Keratinocyte (primary cell): Measurements from ENCODE around the gene SS18L1. TPM values are rescaled to one million over a fixed set of nuclear protein-coding genes. Genes with fewer than 3 reads are reported as not detected.

Experiments
- DNase-seq: peaks from one replicate; pipeline ENCODE4 v3.0.0-alpha.2; 2011; ENCODE audit warnings: low read depth, missing footprints, low spot score
- FAIRE-seq: peaks from 2 replicates; lab custom pipeline; 2011; peaks lifted over from hg19 to GRCh38; lab: Jason Lieb, UNC
- H2AFZ ChIP-seq: 2 replicates; pipeline ENCODE4 v1.6.0; 2012; ENCODE audit warnings: low read length, control low read depth, inconsistent platforms; ENCODE audit not compliant: control insufficient read depth
- H3K27ac ChIP-seq: 2 replicates; pipeline ENCODE4 v1.5.1; 2011; ENCODE audit warnings: low read length; ENCODE audit not compliant: control insufficient read depth, insufficient read depth
- H3K27me3 ChIP-seq: 3 replicates; pipeline ENCODE4 v1.6.0; 2011; ENCODE audit warnings: low read length; ENCODE audit not compliant: control insufficient read depth, insufficient read depth; ENCODE audit errors: extremely low read depth
- H3K36me3 ChIP-seq, 2 experiments: 2 replicates in 1 of 2; 3 replicates in 1 of 2; pipeline ENCODE4 v1.5.1; 2011; ENCODE audit warnings: low read length in 2 of 2, mild to moderate bottlenecking in 1 of 2; ENCODE audit not compliant: control insufficient read depth in 2 of 2, insufficient read depth in 2 of 2; ENCODE audit errors: extremely low read depth in 1 of 2
- H3K4me1 ChIP-seq: 3 replicates; pipeline ENCODE4 v1.5.1; 2011; ENCODE audit warnings: low read length; ENCODE audit not compliant: control insufficient read depth, insufficient read depth; ENCODE audit errors: extremely low read depth
- H3K4me2 ChIP-seq: 3 replicates; pipeline ENCODE4 v1.6.0; 2011; ENCODE audit warnings: low read depth, low read length; ENCODE audit not compliant: control insufficient read depth, insufficient read depth; ENCODE audit errors: extremely low read depth
- H3K4me3 ChIP-seq, 3 experiments: fragments of 200-600 bp in 1 of 3; sonication (generic) in 1 of 3; 2 replicates in 2 of 3; 3 replicates in 1 of 3; pipeline ENCODE4 v1.5.1; 2011 to 2016; ENCODE audit warnings: low read length in 3 of 3, mild to moderate bottlenecking in 3 of 3, control low read depth in 2 of 3, inconsistent platforms in 1 of 3, low read depth in 1 of 3, mixed read lengths in 1 of 3, mixed run types in 1 of 3, moderate library complexity in 1 of 3; ENCODE audit not compliant: control insufficient read depth in 2 of 3, insufficient read depth in 2 of 3; ENCODE audit errors: extremely low read depth in 1 of 3
- H3K79me2 ChIP-seq: 2 replicates; pipeline ENCODE4 v1.6.0; 2012; ENCODE audit warnings: low read length; ENCODE audit not compliant: control insufficient read depth, insufficient read depth
- H3K9ac ChIP-seq: 3 replicates; pipeline ENCODE4 v1.6.0; 2011; ENCODE audit warnings: low read length; ENCODE audit not compliant: control insufficient read depth, insufficient read depth; ENCODE audit errors: extremely low read depth
- H3K9me1 ChIP-seq: 3 replicates; pipeline ENCODE4 v1.6.0; 2011; ENCODE audit warnings: low read length; ENCODE audit not compliant: control insufficient read depth, insufficient read depth; ENCODE audit errors: extremely low read depth
- H3K9me3 ChIP-seq: 2 replicates; pipeline ENCODE4 v1.5.1; 2012; ENCODE audit warnings: low read depth, low read length; ENCODE audit not compliant: control insufficient read depth
- H4K20me1 ChIP-seq: 3 replicates; pipeline ENCODE4 v1.6.0; 2011; ENCODE audit warnings: low read length; ENCODE audit not compliant: control insufficient read depth, insufficient read depth; ENCODE audit errors: extremely low read depth
- CTCF ChIP-seq, 3 experiments: IDR thresholded peaks in 1 of 3; conservative IDR thresholded peaks in 1 of 3; optimal IDR thresholded peaks in 1 of 3; 2 replicates in 2 of 3; 3 replicates in 1 of 3; pipeline versions ENCODE3 to v1.5.1; 2011; ENCODE audit warnings: low read length in 3 of 3, mild to moderate bottlenecking in 3 of 3, moderate library complexity in 2 of 3, control low read depth in 1 of 3, inconsistent platforms in 1 of 3; ENCODE audit not compliant: insufficient read depth in 2 of 3; ENCODE audit errors: extremely low read depth in 1 of 3
- EZH2 ChIP-seq: IDR thresholded peaks from one replicate; pipeline ENCODE4 v1.6.1; 2012; ENCODE audit warnings: inconsistent platforms, mild to moderate bottlenecking, low read length, moderate library complexity
- dilution Hi-C: fragments of 300-500 bp; cut with MboI; formaldehyde crosslinking; loops from one replicate; pipeline ENCODE4 v1.7.0; 2020; ENCODE audit warnings: low sequenced_read_pairs; ENCODE audit not compliant: extremely low pct_ligation_motif_present
- polyA plus RNA-seq, 5 experiments: library from polyadenylated mRNA; depleted of rRNA in 3 of 5; stranded (reverse) in 3 of 5; stranded (forward) in 1 of 5; unstranded in 1 of 5; fragments of >200 nt; gene quantifications; 1 replicate in 1 of 5; 2 replicates in 3 of 5; 3 replicates in 1 of 5; pipeline versions ENCODE4 v1.2.1 to v1.2.3, GENCODE V29; 2011 to 2012; ENCODE audit warnings: missing spikeins in 2 of 5, low read depth in 1 of 5, low replicate concordance in 1 of 5

Gene SS18L1
- polyA plus RNA-seq, 1 donor (not counting 4 experiments of a cell fraction or from before 2014, with no cell fraction given): 9.4 TPM

- Histone ChIP-seq H3K4me3 (no peak overlapping the region), H3K79me2 (peaks cover 8% of the 10 kb centered on the region), H4K20me1 (peaks cover 8% of the 10 kb centered on the region), H3K9ac (no peak overlapping the region), H3K9me1 (no peaks in the 10 kb centered on the region), H3K36me3 (no peaks in the 10 kb centered on the region), H3K9me3 (no peaks in the 10 kb centered on the region), H3K27ac (no peak overlapping the region), H3K27me3 (peaks cover 34% of the 10 kb centered on the region), H3K4me1 (peaks cover 8% of the 10 kb centered on the region), H2AFZ (no peak overlapping the region), H3K4me2 (no peak overlapping the region)
- TF ChIP-seq EZH2 (no peak), CTCF (optimal IDR thresholded peaks at IDR 0.05 in 1 of 3, IDR thresholded peaks at IDR 0.05 in 1 of 3, conservative IDR thresholded peaks at IDR 0.05 in 1 of 3; ENCODE audit: extremely low read depth in 1 of 3, insufficient read depth in 2 of 3, low read length in 3 of 3) (no peak)
- dilution Hi-C loops: no loop called here
- DNase-seq (no peak), FAIRE-seq (no peak)
Measured at GRCh38 chr20:62119115-62119514, 24.5 kb upstream of the SS18L1 start.

DNA sequence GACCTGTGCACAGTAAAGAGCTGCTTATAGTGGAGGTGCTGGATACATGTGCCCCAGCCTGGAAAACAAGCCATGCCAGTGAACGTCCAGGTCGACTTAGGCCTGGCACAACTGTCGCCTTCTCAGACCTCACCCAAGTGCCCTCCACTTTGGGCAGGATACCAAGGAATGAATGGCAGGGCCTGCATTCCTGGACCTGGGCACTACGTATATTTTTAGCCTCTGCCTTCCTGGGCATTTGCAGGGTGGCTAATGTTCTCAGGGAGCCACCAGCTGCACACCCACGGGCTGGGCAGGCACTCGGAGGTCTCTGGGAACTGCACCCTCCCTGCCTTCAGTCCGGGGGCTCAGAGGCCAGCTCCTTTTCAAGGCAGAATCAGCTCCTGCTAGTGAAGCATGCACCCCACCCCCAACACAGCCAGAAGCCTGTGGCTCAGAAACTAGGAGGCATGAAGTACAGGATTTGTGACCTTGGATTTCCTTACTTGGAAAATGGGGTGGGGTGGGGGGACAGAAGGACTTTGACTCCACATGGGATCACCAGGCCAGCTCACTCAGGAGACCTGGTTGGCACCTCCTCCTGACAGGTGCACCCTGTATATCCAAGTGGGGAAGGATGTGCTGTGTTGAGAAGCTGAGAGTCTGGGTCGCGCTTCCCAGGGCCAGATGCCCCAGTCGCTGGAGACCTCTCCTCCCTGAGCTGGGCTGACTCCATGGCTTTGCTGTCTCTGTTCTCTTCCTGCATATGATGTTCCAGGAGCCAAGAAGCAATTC, 23.8 kb upstream of the SS18L1 start:
- H4K20me1 ChIP-seq: peaks cover 12% of the 10 kb centered on the region
- H3K27me3 ChIP-seq: peaks cover 33% of the 10 kb centered on the region
- no peaks in the 10 kb centered on the region for H3K36me3 ChIP-seq
- peaks cover 14% of the 10 kb centered on the region for H3K79me2 ChIP-seq
- H3K4me3 ChIP-seq: no peak overlapping the region
- peaks cover 8% of the 10 kb centered on the region for H3K4me1 ChIP-seq
- TF ChIP-seq CTCF (optimal IDR thresholded peaks at IDR 0.05 in 1 of 3, IDR thresholded peaks at IDR 0.05 in 1 of 3, conservative IDR thresholded peaks at IDR 0.05 in 1 of 3; ENCODE audit: extremely low read depth in 1 of 3, insufficient read depth in 2 of 3, low read length in 3 of 3) (no peak), EZH2 (no peak)
- no peak overlapping the region for H3K27ac ChIP-seq
- H3K9me3 ChIP-seq: no peaks in the 10 kb centered on the region
- H2AFZ ChIP-seq: no peak overlapping the region
- no peak for FAIRE-seq
- H3K9me1 ChIP-seq: no peaks in the 10 kb centered on the region
- no peak for DNase-seq
- dilution Hi-C loops: no loop called here
- no peak overlapping the region for H3K9ac ChIP-seq
- no peak overlapping the region for H3K4me2 ChIP-seq
